B cell (primary cell): ENCODE data around the gene TTC34. TPM values are rescaled to one million over a fixed set of nuclear protein-coding genes. Genes with fewer than 3 reads are reported as not detected.

ENCODE experiments used
- ATAC-seq: fragments of 200-7000 bp; cut with Tn5 transposase; one replicate; pipeline ENCODE4 v1.10.0; 2021; ENCODE audit warnings: low read depth, mild to moderate bottlenecking, moderate number of reproducible peaks, moderate library complexity
- CTCF ChIA-PET: fragments of 350-600 bp; sonication (Branson Sonifier 250); formaldehyde crosslinking; loops from one replicate; lab custom pipeline; 2021; ENCODE audit warnings: antibody characterized with exemption, inconsistent platforms; lab: Charles Lee
- POLR2A ChIA-PET: fragments of 350-600 bp; sonication (Branson Sonifier 250); formaldehyde crosslinking; loops from one replicate; lab custom pipeline; 2021; ENCODE audit warnings: antibody characterized with exemption; lab: Charles Lee
- DNase-seq: peaks from one replicate; pipeline ENCODE4 v3.0.0; 2013
- H2AFZ ChIP-seq: 2 replicates; pipeline ENCODE4 v1.6.1; 2012; ENCODE audit warnings: mild to moderate bottlenecking, low read depth, low read length; ENCODE audit not compliant: insufficient read depth, poor library complexity, severe bottlenecking
- H3K27ac ChIP-seq, 2 donors: 1 replicate in 1 of 2; 2 replicates in 1 of 2; pipeline ENCODE4 v1.5.1; 2012 to 2013; ENCODE audit warnings: low read length in 2 of 2, mild to moderate bottlenecking in 2 of 2, moderate library complexity in 1 of 2
- H3K27me3 ChIP-seq, 4 experiments: fragments of 200-600 bp in 1 of 4; sonication (generic) in 1 of 4; replicated peaks in 1 of 4; 1 replicate in 2 of 4; 2 replicates in 2 of 4; pipeline versions ENCODE4 v1.6.1 to v1.7.0; 2013 to 2016; ENCODE audit warnings: low read length in 3 of 4, mild to moderate bottlenecking in 2 of 4, mixed read lengths in 1 of 4, moderate library complexity in 1 of 4; ENCODE audit not compliant: insufficient read depth in 4 of 4, control insufficient read depth in 3 of 4; ENCODE audit errors: control extremely low read depth in 1 of 4
- H3K36me3 ChIP-seq, 2 experiments: replicated peaks in 1 of 2; 1 replicate in 1 of 2; 2 replicates in 1 of 2; pipeline versions ENCODE4 v1.6.1 to v1.7.1; 2013; ENCODE audit warnings: low read length in 1 of 2; ENCODE audit not compliant: insufficient read depth in 2 of 2, control insufficient read depth in 1 of 2; ENCODE audit errors: control extremely low read depth in 1 of 2, extremely low read depth in 1 of 2
- H3K4me1 ChIP-seq, 2 donors: fragments of 200-600 bp in 1 of 2; sonication (generic) in 1 of 2; 1 replicate in 1 of 2; 2 replicates in 1 of 2; pipeline versions ENCODE4 v1.5.1 to v1.6.1; 2013 to 2017; ENCODE audit warnings: low read length in 2 of 2; ENCODE audit not compliant: control insufficient read depth in 2 of 2, insufficient read depth in 2 of 2
- H3K4me2 ChIP-seq: replicated peaks from 2 replicates; pipeline ENCODE3; 2012; ENCODE audit warnings: mild to moderate bottlenecking, low read depth, low read length; ENCODE audit not compliant: poor library complexity, severe bottlenecking
- H3K4me3 ChIP-seq, 5 experiments: fragments of 200-600 bp in 1 of 5; sonication (generic) in 1 of 5; 1 replicate in 3 of 5; 2 replicates in 2 of 5; pipeline versions ENCODE4 v1.5.1 to v1.7.0; 2011 to 2016; ENCODE audit warnings: low read length in 4 of 5, mild to moderate bottlenecking in 4 of 5, low read depth in 2 of 5, control low read depth in 1 of 5, moderate library complexity in 1 of 5; ENCODE audit not compliant: insufficient read depth in 1 of 5; ENCODE audit errors: control extremely low read depth in 1 of 5, extremely low read depth in 1 of 5
- H3K79me2 ChIP-seq: fragments of 200-600 bp; sonication (generic); one replicate; pipeline ENCODE4 v1.6.0; 2016; ENCODE audit warnings: low read length; ENCODE audit not compliant: control insufficient read depth, insufficient read depth
- H3K9ac ChIP-seq: fragments of 200-600 bp; sonication (generic); 2 replicates; pipeline ENCODE4 v1.6.1; 2017; ENCODE audit warnings: mild to moderate bottlenecking, low read length, moderate library complexity
- H3K9me3 ChIP-seq, 3 donors: one replicate each; pipeline versions ENCODE4 v1.6.1 to v1.7.1; 2013; ENCODE audit warnings: low read length in 2 of 3; ENCODE audit not compliant: control insufficient read depth in 2 of 3, insufficient read depth in 1 of 3; ENCODE audit errors: control extremely low read depth in 1 of 3
- H4K20me1 ChIP-seq: 2 replicates; pipeline ENCODE4 v1.6.0; 2012; ENCODE audit warnings: mild to moderate bottlenecking, low read length; ENCODE audit not compliant: insufficient read depth, control insufficient read depth, poor library complexity, severe bottlenecking
- H3K27ac Mint-ChIP-seq: one replicate; pipeline ENCODE4 v1.8.0; 2021; ENCODE audit warnings: mixed read lengths
- H3K27me3 Mint-ChIP-seq: one replicate; pipeline ENCODE4 v1.8.0; 2021; ENCODE audit warnings: mixed read lengths
- H3K4me1 Mint-ChIP-seq: one replicate; pipeline ENCODE4 v1.8.0; 2021; ENCODE audit warnings: mixed read lengths
- H3K4me3 Mint-ChIP-seq: one replicate; pipeline ENCODE4 v1.8.0; 2021; ENCODE audit warnings: mixed read lengths
- H3K9me3 Mint-ChIP-seq: one replicate; pipeline ENCODE4 v1.8.0; 2022; ENCODE audit warnings: mixed read lengths; ENCODE audit not compliant: insufficient read depth
- CTCF ChIP-seq: fragments of 200-600 bp; IDR thresholded peaks from one replicate; pipeline ENCODE4 v1.8.0; 2022; ENCODE audit warnings: antibody characterized with exemption, mild to moderate bottlenecking
- EZH2 ChIP-seq: IDR thresholded peaks from 2 replicates; pipeline ENCODE4 v1.6.1; 2012; ENCODE audit warnings: borderline replicate concordance, low read depth, mild to moderate bottlenecking, moderate library complexity, low read length; ENCODE audit not compliant: insufficient read depth, poor library complexity, severe bottlenecking
- WGBS: methylation state at CpG from one replicate; pipeline ENCODE4 v1.1.5; 2013; ENCODE audit warnings: missing lambda C conversion rate; ENCODE audit not compliant: insufficient coverage; 5-methylcytosine and 5-hydroxymethylcytosine counted together
- intact Hi-C: fragments of 100-400 bp; cut with micrococcal nuclease; formaldehyde crosslinking; loops from one replicate; pipeline ENCODE4 v1.10.0; 2022
- polyA plus RNA-seq: library from polyadenylated mRNA; depleted of rRNA; stranded (reverse); fragments of >200 nt; gene quantifications from 2 replicates; pipeline ENCODE4 v1.2.3, GENCODE V29; 2012
- total RNA-seq, 2 donors: library from RNA; stranded (reverse); fragments of 120-200 nt in 1 of 2; gene quantifications; 1 replicate in 1 of 2; 2 replicates in 1 of 2; pipeline versions ENCODE4 v1.2.3 to v1.2.4, GENCODE V29; 2013 to 2022

TTC34 gene
- total and polyA plus RNA-seq, 2 donors (not counting 1 experiment from before 2014, with no cell fraction given), result 2.1 to 8.1 TPM

GRCh38 chr1:2644591-2645101 is 156.8 kb downstream of the TTC34 start:
- intact Hi-C loops, result loop anchor here (10.0 kb wide), 2 partner anchors 450 to 980 kb away; partner anchors contain the start of genes FAAP20 and TPRG1L
- peaks cover 12% of the 10 kb centered on the region for H3K4me1 Mint-ChIP-seq

More at GRCh38 chr1:2644591-2645101, 156.8 kb downstream of the TTC34 start:
- no peak overlapping the region for H3K4me2 ChIP-seq
- no peak overlapping the region for H3K27ac Mint-ChIP-seq
- TF ChIP-seq EZH2 (no peak), CTCF (no peak)
- H2AFZ ChIP-seq, result no peak overlapping the region
- peaks cover 0 to 4% (median 0%) of the 10 kb centered on the region in 4 experiments for H3K27me3 ChIP-seq
- H3K4me3 ChIP-seq, result no peak overlapping the region
- DNase-seq, result no peak
- ChIA-PET CTCF (interaction anchor here (0.7 to 1.2 kb wide), 2 partner anchors 88 to 142 kb away, joined by 3 to 4 read pairs; partner anchors contain the start of gene TNFRSF14), POLR2A (interaction anchor here (1.3 kb wide), 1 partner anchor 90 kb away, joined by 3 read pairs; no protein-coding TSS in a partner anchor)
- no peak overlapping the region for H3K4me3 Mint-ChIP-seq
- H4K20me1 ChIP-seq, result peaks cover 13% of the 10 kb centered on the region
- no peak overlapping the region for H3K9ac ChIP-seq
- no peak for ATAC-seq
- 89% methylated on average over 11 of the region's 12 CpGs for WGBS
- peaks cover 10% of the 10 kb centered on the region for H3K9me3 Mint-ChIP-seq
- peaks cover 0 to 26% (median 22%) of the 10 kb centered on the region in 3 donors for H3K9me3 ChIP-seq
- peaks cover 15% of the 10 kb centered on the region for H3K79me2 ChIP-seq
- peaks cover 13 to 17% of the 10 kb centered on the region in 2 donors for H3K4me1 ChIP-seq
- no peak overlapping the region for H3K27ac ChIP-seq
- no peaks in the 10 kb centered on the region for H3K27me3 Mint-ChIP-seq
- no peaks in the 10 kb centered on the region for H3K36me3 ChIP-seq
